SK-N-SH (cell line): Measurements from ENCODE around the gene PPP2R5C.

Source experiments
- POLR2AphosphoS5 ChIP-seq: IDR thresholded peaks from 2 replicates; pipeline ENCODE4 v1.6.1; 2012; ENCODE audit warnings: low read depth, low read length
- YY1 ChIP-seq: IDR thresholded peaks from 2 replicates; pipeline ENCODE4 v1.4.0; 2012; ENCODE audit warnings: low read depth, mild to moderate bottlenecking

DNA sequence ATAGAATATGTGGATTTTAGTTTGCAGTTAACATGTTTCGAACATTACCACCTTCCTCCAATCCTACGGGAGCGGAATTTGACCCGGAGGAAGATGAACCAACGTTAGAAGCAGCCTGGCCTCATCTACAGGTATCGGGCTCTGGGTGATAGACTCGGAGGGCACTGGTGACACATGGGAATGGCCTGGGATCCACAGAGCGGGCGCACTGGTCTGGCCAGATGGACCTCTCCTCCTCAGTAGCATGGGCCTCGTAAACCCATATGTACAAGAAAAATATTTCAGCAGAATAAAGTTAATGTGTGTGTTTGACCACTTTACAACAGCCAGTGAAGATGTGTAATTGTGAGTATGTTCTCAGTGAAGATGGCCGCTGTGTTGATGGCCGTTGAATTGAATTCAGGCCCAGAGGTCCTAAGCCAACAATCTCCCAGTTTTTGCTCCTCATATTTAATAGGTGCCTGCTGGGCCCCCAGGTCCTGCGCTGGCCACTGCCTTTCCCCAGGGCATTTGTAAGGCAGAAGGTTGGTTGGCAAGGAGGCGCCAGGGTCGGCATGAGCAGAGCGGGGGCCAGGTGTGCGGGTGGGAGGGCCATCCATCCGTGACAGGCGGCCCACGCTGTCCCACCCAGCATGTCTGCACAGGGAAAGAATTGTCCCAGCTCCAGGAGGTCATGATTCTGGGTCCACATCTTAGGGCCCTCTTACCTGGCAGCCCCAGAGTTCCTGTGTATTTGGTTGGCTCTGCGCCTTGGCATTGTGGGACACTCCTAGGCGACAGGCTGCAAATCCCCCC lies 120.8 kb downstream of the PPP2R5C start:
- TF ChIP-seq POLR2AphosphoS5: no peak
- no peak for TF ChIP-seq YY1
